K562 (cell line): Measurements from ENCODE around the gene SLC10A3. TPM values are rescaled to one million over a fixed set of nuclear protein-coding genes. Genes with fewer than 3 reads are reported as not detected.
A peak's percentile ranks its signal among the peaks of the same experiment; 100 is the strongest.

Source experiments
- BMI1 ChIP-seq: fragments of 150-350 bp; IDR thresholded peaks from 2 replicates; pipeline ENCODE4 v1.6.1; 2014; ENCODE audit warnings: low read length
- CBX1 ChIP-seq: sonication (generic); IDR thresholded peaks from 2 replicates; pipeline ENCODE4 v1.6.1; 2016; ENCODE audit warnings: antibody characterized with exemption, low read depth, mild to moderate bottlenecking
- CC2D1A ChIP-seq: fragments of 450-650 bp; IDR thresholded peaks from 2 replicates; pipeline ENCODE4 v1.6.1; 2017; ENCODE audit warnings: mild to moderate bottlenecking
- CEBPZ ChIP-seq: fragments of 150-350 bp; IDR thresholded peaks from 2 replicates; pipeline ENCODE4 v1.6.1; 2014; ENCODE audit warnings: low read depth, mild to moderate bottlenecking, low read length, borderline replicate concordance
- E2F6 ChIP-seq, 2 experiments: IDR thresholded peaks; 2 replicates each; pipeline ENCODE4 v1.6.1; 2011; ENCODE audit warnings: borderline replicate concordance in 1 of 2, control low read depth in 1 of 2, low read depth in 1 of 2, low read length in 1 of 2, mild to moderate bottlenecking in 1 of 2, mixed read lengths in 1 of 2, moderate library complexity in 1 of 2; ENCODE audit not compliant: insufficient read depth in 1 of 2, insufficient read length in 1 of 2, poor library complexity in 1 of 2, severe bottlenecking in 1 of 2; ENCODE audit errors: extremely low read depth in 1 of 2
- FIP1L1 ChIP-seq: fragments of 200-400 bp; formaldehyde crosslinking; IDR thresholded peaks from 2 replicates; pipeline ENCODE4 v1.6.1; 2018; ENCODE audit warnings: mild to moderate bottlenecking, low read depth, low read length; ENCODE audit not compliant: poor library complexity, severe bottlenecking
- FOXA1 ChIP-seq: fragments of 450-650 bp; IDR thresholded peaks from 2 replicates; pipeline ENCODE4 v1.6.1; 2016; ENCODE audit warnings: mild to moderate bottlenecking, borderline replicate concordance
- HDAC3 ChIP-seq: fragments of 450-650 bp; IDR thresholded peaks from 2 replicates; pipeline ENCODE4 v1.6.1; 2018; ENCODE audit warnings: borderline replicate concordance, mild to moderate bottlenecking, moderate library complexity; ENCODE audit not compliant: partially characterized antibody
- IRF2 ChIP-seq: sonication (generic); formaldehyde crosslinking; IDR thresholded peaks from 2 replicates; pipeline ENCODE4 v1.8.1; 2022; ENCODE audit warnings: mild to moderate bottlenecking, missing genetic modification reagents
- KHSRP ChIP-seq: fragments of 450-650 bp; IDR thresholded peaks from 2 replicates; pipeline ENCODE4 v1.6.1; 2017
- LEF1 ChIP-seq: fragments of 450-650 bp; IDR thresholded peaks from 2 replicates; pipeline ENCODE4 v1.6.1; 2016; ENCODE audit warnings: mild to moderate bottlenecking
- PHB ChIP-seq: fragments of 250-450 bp; sonication (Bioruptor Pico); IDR thresholded peaks from 2 replicates; pipeline ENCODE4 v1.5.0; 2021
- RBM34 ChIP-seq: fragments of 200-400 bp; formaldehyde crosslinking; IDR thresholded peaks from 2 replicates; pipeline ENCODE4 v1.6.1; 2018; ENCODE audit warnings: low read length, borderline replicate concordance; ENCODE audit not compliant: insufficient read depth
- SNAPC5 ChIP-seq: fragments of 250-450 bp; sonication (Bioruptor Pico); IDR thresholded peaks from 2 replicates; pipeline ENCODE4 v1.8.0; 2021; ENCODE audit warnings: moderate library complexity, mild to moderate bottlenecking, inconsistent platforms
- XRCC3 ChIP-seq: fragments of 450-650 bp; IDR thresholded peaks from 2 replicates; pipeline ENCODE4 v1.6.1; 2017; ENCODE audit warnings: mild to moderate bottlenecking, moderate library complexity
- ZC3H11A ChIP-seq: IDR thresholded peaks from 2 replicates; pipeline ENCODE4 v1.6.1; 2012; ENCODE audit warnings: low read depth, low read length, improper control_type of control experiment
- ZNF324 ChIP-seq: fragments of 250-450 bp; sonication (Bioruptor Pico); IDR thresholded peaks from 2 replicates; pipeline ENCODE4 v1.4.0; 2020; ENCODE audit warnings: mild to moderate bottlenecking
- ZNF592 ChIP-seq: fragments of 450-650 bp; IDR thresholded peaks from 2 replicates; pipeline ENCODE4 v1.6.1; 2017; ENCODE audit warnings: antibody characterized with exemption, mild to moderate bottlenecking
- ZNF76 ChIP-seq: fragments of 250-450 bp; sonication (Bioruptor Pico); IDR thresholded peaks from 2 replicates; pipeline ENCODE4 v1.4.0; 2020; ENCODE audit warnings: mild to moderate bottlenecking, moderate library complexity, borderline replicate concordance
- ZNF780A ChIP-seq: fragments of 250-450 bp; sonication (Bioruptor Pico); IDR thresholded peaks from 2 replicates; pipeline ENCODE4 v1.5.0; 2021; ENCODE audit warnings: mild to moderate bottlenecking
- polyA plus RNA-seq, 8 experiments: library from polyadenylated mRNA; depleted of rRNA in 4 of 8; stranded (reverse) in 5 of 8; unstranded in 3 of 8; fragments of >200 nt; fragmentation: Nextera tagmentation in 2 of 8; fragmentation: Illumina TruSeq in 1 of 8; extraction: Ambion mirVana in 2 of 8; extraction: Trizol in 1 of 8; gene quantifications; 2 replicates each; pipeline versions ENCODE4 v1.2.1 to v1.2.3, GENCODE V29; 2011 to 2014; ENCODE audit warnings: inconsistent platforms in 1 of 8, missing spikeins in 1 of 8
- total RNA-seq, 7 experiments: library from RNA; depleted of rRNA in 6 of 7; stranded (reverse); fragments of >200 nt in 6 of 7; fragmentation: Illumina TruSeq in 2 of 7; extraction: Trizol in 2 of 7; gene quantifications; 2 replicates each; pipeline versions ENCODE4 v1.2.1 to v1.2.3, GENCODE V29; 2011 to 2021; ENCODE audit warnings: low replicate concordance in 1 of 7

Gene SLC10A3
- total and polyA plus RNA-seq, 9 of the 15 experiments (the other 6 are each of a cell fraction or from before 2014, with no cell fraction given), result 5.2 to 30.6 (median 16.7) TPM

GRCh38 chrX:154534526-154535322, 44.3 kb upstream of the SLC10A3 start (continued):
- TF ChIP-seq ZNF592 (peak; percentile 54; the same call in 1 of the 2 replicates), KHSRP (no peak), SNAPC5 (CRISPR knock-in tag) (no peak), ZNF324 (CRISPR knock-in tag) (no peak), IRF2 (no peak), ZNF780A (CRISPR knock-in tag) (no peak), RBM34 (no peak), E2F6 (IDR thresholded peaks at IDR 0.05; ENCODE audit: borderline replicate concordance in 1 of 2, extremely low read depth in 1 of 2, insufficient read depth in 1 of 2, insufficient read length in 1 of 2, low read depth in 1 of 2, low read length in 1 of 2, poor library complexity in 1 of 2, severe bottlenecking in 1 of 2) (peak in 1 of 2 experiments; percentile 32), ZC3H11A (no peak), CBX1 (no peak), HDAC3 (no peak), FIP1L1 (peak; percentile 52), CC2D1A (peak; percentile 92), FOXA1 (no peak), XRCC3 (no peak), LEF1 (no peak), CEBPZ (no peak), ZNF76 (CRISPR knock-in tag) (no peak), BMI1 (no peak), PHB (CRISPR knock-in tag) (no peak)
